ENCODE data around the gene RAB5B. TPM values are rescaled to one million over a fixed set of nuclear protein-coding genes. Genes with fewer than 3 reads are reported as not detected.
A peak's percentile ranks its signal among the peaks of the same experiment; 100 is the strongest.

Gene RAB5B
- total RNA-seq, 1 donor from 2014 or later = 130 TPM

GRCh38 chr12:56013482-56013881, 39.6 kb downstream of the RAB5B start:
- H3K36me3 Mint-ChIP-seq (ENCODE audit: low read depth, unreplicated experiment) = no peaks in the 10 kb centered on the region
- TF ChIP-seq CTCF (IDR thresholded peaks at IDR 0.05; ENCODE audit: unreplicated experiment) = no peak
- H3K9me3 Mint-ChIP-seq (ENCODE audit: unreplicated experiment) = no peaks in the 10 kb centered on the region
- no peak overlapping the region for H3K27ac Mint-ChIP-seq (ENCODE audit: unreplicated experiment)
- no peak for DNase-seq (ENCODE audit: low spot score)
- peaks cover 3% of the 10 kb centered on the region for H3K27me3 Mint-ChIP-seq (ENCODE audit: unreplicated experiment)
- no peak overlapping the region for H3K4me3 Mint-ChIP-seq (ENCODE audit: unreplicated experiment)
- peaks cover 8% of the 10 kb centered on the region for H3K4me1 Mint-ChIP-seq (ENCODE audit: unreplicated experiment)

- H3K4me3 Mint-ChIP-seq (ENCODE audit: unreplicated experiment) = no peak overlapping the region
Observed at GRCh38 chr12:56014205-56014604, 40.3 kb downstream of the RAB5B start.

GRCh38 chr12:56017181-56017580, 43.3 kb downstream of the RAB5B start:
- H3K27me3 Mint-ChIP-seq (ENCODE audit: unreplicated experiment) = peaks cover 9% of the 10 kb centered on the region
- peaks cover 1% of the 10 kb centered on the region for H3K36me3 Mint-ChIP-seq (ENCODE audit: low read depth, unreplicated experiment)
- no peak for TF ChIP-seq CTCF (IDR thresholded peaks at IDR 0.05; ENCODE audit: unreplicated experiment)
- H3K27ac Mint-ChIP-seq (ENCODE audit: unreplicated experiment) = no peak overlapping the region
- peaks cover 16% of the 10 kb centered on the region for H3K4me1 Mint-ChIP-seq (ENCODE audit: unreplicated experiment)
- H3K4me3 Mint-ChIP-seq (ENCODE audit: unreplicated experiment) = no peak overlapping the region
- no peaks in the 10 kb centered on the region for H3K9me3 Mint-ChIP-seq (ENCODE audit: unreplicated experiment)
- no peak for DNase-seq (ENCODE audit: low spot score)

More at GRCh38 chr12:56014205-56014604, 40.3 kb downstream of the RAB5B start:
- DNase-seq (ENCODE audit: low spot score) = no peak
- TF ChIP-seq CTCF (IDR thresholded peaks at IDR 0.05; ENCODE audit: unreplicated experiment) = no peak
- H3K4me1 Mint-ChIP-seq (ENCODE audit: unreplicated experiment) = peaks cover 8% of the 10 kb centered on the region
- peaks cover 5% of the 10 kb centered on the region for H3K27me3 Mint-ChIP-seq (ENCODE audit: unreplicated experiment)
- no peaks in the 10 kb centered on the region for H3K36me3 Mint-ChIP-seq (ENCODE audit: low read depth, unreplicated experiment)
- no peaks in the 10 kb centered on the region for H3K9me3 Mint-ChIP-seq (ENCODE audit: unreplicated experiment)
- H3K27ac Mint-ChIP-seq (ENCODE audit: unreplicated experiment) = peak overlapping the region; percentile 30

- TF ChIP-seq CTCF (IDR thresholded peaks at IDR 0.05; ENCODE audit: unreplicated experiment) = no peak
- Mint-ChIP-seq H3K27me3 (ENCODE audit: unreplicated experiment) (peaks cover 9% of the 10 kb centered on the region), H3K4me3 (ENCODE audit: unreplicated experiment) (no peak overlapping the region), H3K9me3 (ENCODE audit: unreplicated experiment) (no peaks in the 10 kb centered on the region), H3K36me3 (ENCODE audit: low read depth, unreplicated experiment) (peaks cover 4% of the 10 kb centered on the region), H3K27ac (ENCODE audit: unreplicated experiment) (no peak overlapping the region), H3K4me1 (ENCODE audit: unreplicated experiment) (peaks cover 16% of the 10 kb centered on the region)
- no peak for DNase-seq (ENCODE audit: low spot score)
Observed at GRCh38 chr12:56018356-56018755, 44.5 kb downstream of the RAB5B start.

GRCh38 chr12:56020423-56021184, 46.7 kb downstream of the RAB5B start, which contains the start of gene IKZF4:
IKZF4 (plus strand) TSS chr12:56021043; CDS start chr12:56021494, 451 bp downstream.
- DNase-seq (ENCODE audit: low spot score) = peak; percentile 36
- peak within 1 kb of the TSS; percentile 42 for H3K27ac Mint-ChIP-seq (ENCODE audit: unreplicated experiment)
- H3K9me3 Mint-ChIP-seq (ENCODE audit: unreplicated experiment) = no peaks in the 10 kb centered on the region
- peaks cover 4% of the 10 kb centered on the region for H3K36me3 Mint-ChIP-seq (ENCODE audit: low read depth, unreplicated experiment)
- H3K4me3 Mint-ChIP-seq (ENCODE audit: unreplicated experiment) = peak within 1 kb of the TSS; percentile 74
- TF ChIP-seq CTCF (IDR thresholded peaks at IDR 0.05; ENCODE audit: unreplicated experiment) = no peak
- peaks cover 14% of the 10 kb centered on the region for H3K4me1 Mint-ChIP-seq (ENCODE audit: unreplicated experiment)
- peaks cover 8% of the 10 kb centered on the region for H3K27me3 Mint-ChIP-seq (ENCODE audit: unreplicated experiment)

Measured in endothelial cell (in vitro differentiated cells).